MM.1S (cell line): ENCODE data around the gene SLC13A5.

ENCODE experiments used
- EZH2 ChIP-seq: fragments of 300-600 bp; sonication (generic); optimal IDR thresholded peaks from 2 replicates; pipeline ENCODE3; 2017; ENCODE audit warnings: low read depth, mild to moderate bottlenecking, antibody characterized with exemption, low read length, mixed read lengths
- EZH2phosphoT487 ChIP-seq: fragments of 300-600 bp; sonication (generic); IDR thresholded peaks from 2 replicates; pipeline ENCODE4 v1.6.1; 2018; ENCODE audit warnings: antibody characterized with exemption, low read length
- TF ChIP-seq, protein P1 (sequence below): fragments of 300-600 bp; sonication (generic); IDR thresholded peaks from 2 replicates; pipeline ENCODE4 v1.5.1; 2016; ENCODE audit warnings: antibody characterized with exemption, low read length, mixed read lengths

DNA sequence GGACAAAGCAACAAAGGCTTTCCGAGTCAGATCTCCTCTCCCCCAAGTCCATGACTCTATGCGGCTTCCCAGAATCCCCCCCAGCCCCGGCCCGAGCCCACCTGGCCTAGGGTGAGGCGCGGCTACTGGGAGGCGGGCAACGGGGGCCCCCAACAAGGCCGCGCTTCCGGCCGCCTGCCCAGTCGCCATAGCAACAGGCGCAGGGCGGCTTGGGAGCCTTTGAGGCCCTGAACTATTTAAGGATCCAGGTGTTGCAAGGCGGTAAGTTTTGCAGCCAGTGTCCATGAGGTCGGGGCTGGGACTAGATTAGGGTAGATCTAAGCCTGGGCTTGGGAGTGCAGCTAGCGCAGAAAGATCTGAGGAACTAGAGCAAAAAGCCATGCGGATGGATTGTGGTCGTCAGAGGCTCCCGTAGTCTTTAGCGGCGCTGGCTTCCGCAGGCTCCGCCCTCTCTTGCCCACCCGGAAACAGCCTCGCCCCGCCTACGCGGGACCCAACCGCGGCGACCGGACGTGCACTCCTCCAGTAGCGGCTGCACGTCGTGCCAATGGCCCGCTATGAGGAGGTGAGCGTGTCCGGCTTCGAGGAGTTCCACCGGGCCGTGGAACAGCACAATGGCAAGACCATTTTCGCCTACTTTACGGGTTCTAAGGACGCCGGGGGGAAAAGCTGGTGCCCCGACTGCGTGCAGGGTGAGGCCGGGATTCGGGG lies 72.5 kb downstream of the SLC13A5 start, which contains the start of the genes KIAA0753 and TXNDC17:
- TF ChIP-seq, protein P1, sequence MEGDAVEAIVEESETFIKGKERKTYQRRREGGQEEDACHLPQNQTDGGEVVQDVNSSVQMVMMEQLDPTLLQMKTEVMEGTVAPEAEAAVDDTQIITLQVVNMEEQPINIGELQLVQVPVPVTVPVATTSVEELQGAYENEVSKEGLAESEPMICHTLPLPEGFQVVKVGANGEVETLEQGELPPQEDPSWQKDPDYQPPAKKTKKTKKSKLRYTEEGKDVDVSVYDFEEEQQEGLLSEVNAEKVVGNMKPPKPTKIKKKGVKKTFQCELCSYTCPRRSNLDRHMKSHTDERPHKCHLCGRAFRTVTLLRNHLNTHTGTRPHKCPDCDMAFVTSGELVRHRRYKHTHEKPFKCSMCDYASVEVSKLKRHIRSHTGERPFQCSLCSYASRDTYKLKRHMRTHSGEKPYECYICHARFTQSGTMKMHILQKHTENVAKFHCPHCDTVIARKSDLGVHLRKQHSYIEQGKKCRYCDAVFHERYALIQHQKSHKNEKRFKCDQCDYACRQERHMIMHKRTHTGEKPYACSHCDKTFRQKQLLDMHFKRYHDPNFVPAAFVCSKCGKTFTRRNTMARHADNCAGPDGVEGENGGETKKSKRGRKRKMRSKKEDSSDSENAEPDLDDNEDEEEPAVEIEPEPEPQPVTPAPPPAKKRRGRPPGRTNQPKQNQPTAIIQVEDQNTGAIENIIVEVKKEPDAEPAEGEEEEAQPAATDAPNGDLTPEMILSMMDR, result no peak
- TF ChIP-seq EZH2 (no peak), EZH2phosphoT487 (no peak)
